Sigmoid colon (tissue), 7 donors: ENCODE measurements around the gene RPS19. TPM values are rescaled to one million over a fixed set of nuclear protein-coding genes. Genes with fewer than 3 reads are reported as not detected.

Experiments used
- DNase-seq: peaks from one replicate; pipeline ENCODE4 v3.0.0-alpha.2; 2019
- H3K27ac ChIP-seq, 4 donors: fragments of 200-600 bp; sonication (generic); one replicate each; pipeline ENCODE4 v1.5.1; 2016 to 2019; ENCODE audit warnings: mild to moderate bottlenecking in 1 of 4
- H3K27me3 ChIP-seq, 3 donors: fragments of 200-600 bp; sonication (generic); one replicate each; pipeline ENCODE4 v1.5.1; 2019; ENCODE audit warnings: mild to moderate bottlenecking in 1 of 3
- H3K36me3 ChIP-seq, 4 donors: fragments of 200-600 bp; sonication (generic); one replicate each; pipeline ENCODE4 v1.5.1; 2016 to 2019
- H3K4me1 ChIP-seq, 4 donors: fragments of 200-600 bp; sonication (generic); one replicate each; pipeline ENCODE4 v1.5.1; 2017 to 2019
- H3K4me3 ChIP-seq, 4 donors: fragments of 200-600 bp; sonication (generic); one replicate each; pipeline ENCODE4 v1.5.1; 2017 to 2019; ENCODE audit warnings: mild to moderate bottlenecking in 2 of 4, moderate library complexity in 1 of 4
- H3K9me3 ChIP-seq, 4 donors: fragments of 200-600 bp in 3 of 4; sonication (generic) in 3 of 4; one replicate each; pipeline versions ENCODE4 v1.5.1 to v1.6.1; 2013 to 2019
- CTCF ChIP-seq, 4 experiments: fragments of 450-650 bp in 3 of 4; fragments of 200-600 bp in 1 of 4; IDR thresholded peaks; one replicate each; pipeline ENCODE4 v1.5.1; 2016 to 2019; ENCODE audit warnings: antibody characterized with exemption in 4 of 4, mild to moderate bottlenecking in 3 of 4, moderate library complexity in 2 of 4
- EP300 ChIP-seq, 4 donors: sonication (generic); formaldehyde crosslinking; IDR thresholded peaks; one replicate each; pipeline ENCODE4 v1.6.1; 2017; ENCODE audit warnings: antibody characterized with exemption in 4 of 4
- POLR2A ChIP-seq, 2 donors: fragments of 450-650 bp; IDR thresholded peaks; one replicate each; pipeline ENCODE4 v1.6.1; 2016; ENCODE audit warnings: antibody characterized with exemption in 2 of 2, mild to moderate bottlenecking in 2 of 2, moderate library complexity in 2 of 2
- POLR2AphosphoS5 ChIP-seq, 4 donors: sonication (generic); formaldehyde crosslinking; IDR thresholded peaks; one replicate each; pipeline ENCODE4 v1.6.1; 2017; ENCODE audit warnings: antibody characterized with exemption in 4 of 4
- WGBS, 2 donors: extraction: QIAGEN DNeasy Blood & Tissue Kit; methylation state at CpG; one replicate each; pipeline ENCODE4 v1.1.7; 2013; 5-methylcytosine and 5-hydroxymethylcytosine counted together
- intact Hi-C: fragments of 100-400 bp; cut with DNase I; formaldehyde crosslinking; loops from one replicate; pipeline ENCODE4 v1.15.1; 2023
- polyA plus RNA-seq, 3 donors: library from polyadenylated mRNA; stranded (reverse); fragments of 200-250 nt; gene quantifications; one replicate each; pipeline ENCODE4 v1.2.3, GENCODE V29; 2013
- total RNA-seq, 4 donors: library from RNA; depleted of rRNA; stranded (reverse); fragments of >200 nt; gene quantifications; one replicate each; pipeline ENCODE4 v1.1.0, GENCODE V29; 2016
- donor health status: healthy with polysubstance abuse.
- donor health status: Bipolar disorder and iron deficiency.
- donor health status: healthy.

RPS19 gene
- total and polyA plus RNA-seq, 7 donors, result 738 to 3,435 (median 1,695) TPM

- TF ChIP-seq POLR2AphosphoS5 (IDR thresholded peaks at IDR 0.05) (no peak), POLR2A (IDR thresholded peaks at IDR 0.05) (no peak), CTCF (IDR thresholded peaks at IDR 0.05) (no peak), EP300 (IDR thresholded peaks at IDR 0.05) (no peak)
- H3K4me3 ChIP-seq, result no peak overlapping the region
- H3K4me1 ChIP-seq, result no peaks in the 10 kb centered on the region
- 91 to 92% methylated on average over 19 of the region's 19 CpGs for WGBS, 2 donors
- DNase-seq, result no peak
- H3K9me3 ChIP-seq, result peaks cover 0 to 5% (median 0%) of the 10 kb centered on the region in 4 donors
- no peaks in the 10 kb centered on the region for H3K27me3 ChIP-seq
- H3K27ac ChIP-seq, result no peak overlapping the region
- intact Hi-C loops, result no loop called here
- no peaks in the 10 kb centered on the region for H3K36me3 ChIP-seq
These were observed 12.5 kb upstream of the RPS19 start for GRCh38 chr19:41847351-41848105.

- no peak for DNase-seq
- no peak overlapping the region for H3K27ac ChIP-seq
- H3K36me3 ChIP-seq, result no peaks in the 10 kb centered on the region
- no peaks in the 10 kb centered on the region for H3K27me3 ChIP-seq
- no peak for TF ChIP-seq POLR2A (IDR thresholded peaks at IDR 0.05)
- TF ChIP-seq CTCF (IDR thresholded peaks at IDR 0.05), result no peak
- TF ChIP-seq EP300 (IDR thresholded peaks at IDR 0.05), result no peak
- TF ChIP-seq POLR2AphosphoS5 (IDR thresholded peaks at IDR 0.05), result no peak
- intact Hi-C loops, result no loop called here
- 87 to 88% methylated on average over 6 of the region's 6 CpGs for WGBS, 2 donors
- no peak overlapping the region for H3K4me3 ChIP-seq
- peaks cover 0 to 5% (median 0%) of the 10 kb centered on the region in 4 donors for H3K9me3 ChIP-seq
- H3K4me1 ChIP-seq, result no peaks in the 10 kb centered on the region
These were observed 11.4 kb upstream of the RPS19 start for GRCh38 chr19:41848666-41849065.

GRCh38 chr19:41849067-41849466 is 11.0 kb upstream of the RPS19 start:
- H3K27ac ChIP-seq, result no peak overlapping the region
- no peak for TF ChIP-seq POLR2AphosphoS5 (IDR thresholded peaks at IDR 0.05)
- no peak for TF ChIP-seq POLR2A (IDR thresholded peaks at IDR 0.05)
- no peak for TF ChIP-seq EP300 (IDR thresholded peaks at IDR 0.05)
- TF ChIP-seq CTCF (IDR thresholded peaks at IDR 0.05), result no peak
- no peak overlapping the region for H3K4me3 ChIP-seq
- intact Hi-C loops, result no loop called here
- peaks cover 0 to 5% (median 0%) of the 10 kb centered on the region in 4 donors for H3K9me3 ChIP-seq
- DNase-seq, result no peak
- WGBS, 2 donors, result 82% methylated on average over 2 of the region's 2 CpGs
- no peaks in the 10 kb centered on the region for H3K36me3 ChIP-seq
- no peaks in the 10 kb centered on the region for H3K27me3 ChIP-seq
- H3K4me1 ChIP-seq, result no peaks in the 10 kb centered on the region

GRCh38 chr19:41850381-41850780 is 9.7 kb upstream of the RPS19 start:
- no peaks in the 10 kb centered on the region for H3K4me1 ChIP-seq
- TF ChIP-seq POLR2AphosphoS5 (IDR thresholded peaks at IDR 0.05), result no peak
- TF ChIP-seq EP300 (IDR thresholded peaks at IDR 0.05), result no peak
- TF ChIP-seq POLR2A (IDR thresholded peaks at IDR 0.05), result no peak
- no peak for TF ChIP-seq CTCF (IDR thresholded peaks at IDR 0.05)
- no peak for DNase-seq
- 71 to 79% methylated on average over 5 of the region's 5 CpGs for WGBS, 2 donors
- no peaks in the 10 kb centered on the region for H3K9me3 ChIP-seq
- no peaks in the 10 kb centered on the region for H3K36me3 ChIP-seq
- H3K4me3 ChIP-seq, result no peak overlapping the region
- no peak overlapping the region for H3K27ac ChIP-seq
- no peaks in the 10 kb centered on the region for H3K27me3 ChIP-seq
- intact Hi-C loops, result no loop called here

GRCh38 chr19:41851456-41851855 is 8.6 kb upstream of the RPS19 start:
- intact Hi-C loops, result no loop called here
- H3K27ac ChIP-seq, result no peak overlapping the region
- 51 to 56% methylated on average over 4 of the region's 4 CpGs for WGBS, 2 donors
- no peaks in the 10 kb centered on the region for H3K9me3 ChIP-seq
- no peaks in the 10 kb centered on the region for H3K36me3 ChIP-seq
- TF ChIP-seq CTCF (IDR thresholded peaks at IDR 0.05), result no peak
- no peak for TF ChIP-seq EP300 (IDR thresholded peaks at IDR 0.05)
- no peak for TF ChIP-seq POLR2A (IDR thresholded peaks at IDR 0.05)
- no peak for TF ChIP-seq POLR2AphosphoS5 (IDR thresholded peaks at IDR 0.05)
- no peaks in the 10 kb centered on the region for H3K4me1 ChIP-seq
- no peak for DNase-seq
- H3K4me3 ChIP-seq, result no peak overlapping the region
- H3K27me3 ChIP-seq, result no peaks in the 10 kb centered on the region
